Stimulated activated CD4-positive, alpha-beta T cell treated with anti-CD3 and anti-CD28 coated beads, Interleukin-4, amount 100 ng/mL, for 1 hour (primary cell): ENCODE measurements around the gene SEMA6C.
"Not testable (repeated sequence)": the region's sequence is repeated elsewhere in the genome, so short reads cannot be mapped to it uniquely, and the experiment has no call there.

Source experiments
- DNase-seq: peaks from one replicate; pipeline ENCODE4 v3.0.0-alpha.2; 2020

SEMA6C gene

GRCh38 chr1:151124763-151125403 lies 21.5 kb downstream of the SEMA6C start:
- no peak for DNase-seq

GRCh38 chr1:151113877-151114276 lies 32.6 kb downstream of the SEMA6C start:
- no peak for DNase-seq

GRCh38 chr1:151108331-151108730 lies 38.1 kb downstream of the SEMA6C start:
- no peak for DNase-seq

GRCh38 chr1:151106894-151107293 lies 39.5 kb downstream of the SEMA6C start:
- no peak for DNase-seq

GRCh38 chr1:151104630-151105029 lies 41.8 kb downstream of the SEMA6C start:
- DNase-seq: no peak

GRCh38 chr1:151098126-151098525 lies 48.3 kb downstream of the SEMA6C start:
- DNase-seq: no peak

DNA sequence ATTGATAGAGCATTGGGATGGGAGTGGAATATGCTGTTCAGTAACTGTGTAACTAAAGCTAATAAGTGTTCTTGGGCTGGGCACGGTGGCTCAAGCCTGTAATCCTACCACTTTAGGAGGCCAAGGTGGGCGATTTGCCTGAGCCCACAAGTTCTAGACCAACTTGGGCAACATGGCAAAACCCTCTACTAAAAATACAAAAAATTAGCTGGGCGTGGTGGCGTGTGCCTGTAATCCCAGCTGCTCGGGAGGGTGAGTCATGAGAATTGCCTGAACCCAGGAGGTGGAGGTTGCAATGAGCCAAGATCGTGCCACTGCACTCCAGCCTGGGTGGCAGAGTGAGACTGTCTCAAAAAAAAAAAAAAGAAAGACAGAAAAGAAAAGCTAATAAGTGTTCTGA lies 49.0 kb downstream of the SEMA6C start:
- not testable (repeated sequence) for DNase-seq

- no peak for DNase-seq
Observed at GRCh38 chr1:151085953-151086559, 60.4 kb downstream of the SEMA6C start.
